Colonic mucosa (tissue), 4 donors: ENCODE measurements around the gene TBL1Y. TPM values are rescaled to one million over a fixed set of nuclear protein-coding genes. Genes with fewer than 3 reads are reported as not detected.
"Not testable (repeated sequence)": the region's sequence is repeated elsewhere in the genome, so short reads cannot be mapped to it uniquely, and the experiment has no call there.

ENCODE experiments used
- DNase-seq: peaks from one replicate; pipeline ENCODE4 v3.0.0-alpha.2; 2020
- H3K27ac ChIP-seq: fragments of 200-600 bp; one replicate; pipeline ENCODE4 v1.8.0; 2021
- H3K27me3 ChIP-seq: fragments of 200-600 bp; one replicate; pipeline ENCODE4 v1.8.0; 2021
- H3K36me3 ChIP-seq: fragments of 200-600 bp; one replicate; pipeline ENCODE4 v1.8.0; 2021
- H3K4me1 ChIP-seq: fragments of 200-600 bp; one replicate; pipeline ENCODE4 v1.8.0; 2021; ENCODE audit warnings: mild to moderate bottlenecking
- H3K4me3 ChIP-seq: fragments of 200-600 bp; one replicate; pipeline ENCODE4 v1.8.0; 2021
- H3K9ac ChIP-seq, 2 donors: one replicate each; pipeline ENCODE4 v1.7.0; 2013; ENCODE audit warnings: control low read depth in 2 of 2, low read depth in 2 of 2, low read length in 2 of 2
- H3K9me3 ChIP-seq: fragments of 200-600 bp; one replicate; pipeline ENCODE4 v1.8.0; 2021
- intact Hi-C: fragments of 100-400 bp; cut with DNase I; formaldehyde crosslinking; loops from one replicate; pipeline ENCODE4 v1.14.1; 2022
- total RNA-seq, 2 donors: library from RNA; stranded (reverse); fragmentation: NEBNext Ultra II Directional in 1 of 2; extraction: Animal tissue kit (Norgen Biotek cat#: 25700) in 1 of 2; gene quantifications; one replicate each; pipeline ENCODE4 v1.2.1, GENCODE V29; 2021
- TF ChIP-seq, protein P1 (sequence below): fragments of 200-600 bp; IDR thresholded peaks from one replicate; pipeline ENCODE4 v1.8.0; 2022; ENCODE audit warnings: antibody characterized with exemption, mild to moderate bottlenecking
- donor health status: healthy.
- donor health status: DM: no; HTN: no; CAD: no.
- donor health status: DM: no; HTN: no; CAD: no.

TBL1Y gene
- total RNA-seq, 2 donors from 2014 or later, result not detected

DNA sequence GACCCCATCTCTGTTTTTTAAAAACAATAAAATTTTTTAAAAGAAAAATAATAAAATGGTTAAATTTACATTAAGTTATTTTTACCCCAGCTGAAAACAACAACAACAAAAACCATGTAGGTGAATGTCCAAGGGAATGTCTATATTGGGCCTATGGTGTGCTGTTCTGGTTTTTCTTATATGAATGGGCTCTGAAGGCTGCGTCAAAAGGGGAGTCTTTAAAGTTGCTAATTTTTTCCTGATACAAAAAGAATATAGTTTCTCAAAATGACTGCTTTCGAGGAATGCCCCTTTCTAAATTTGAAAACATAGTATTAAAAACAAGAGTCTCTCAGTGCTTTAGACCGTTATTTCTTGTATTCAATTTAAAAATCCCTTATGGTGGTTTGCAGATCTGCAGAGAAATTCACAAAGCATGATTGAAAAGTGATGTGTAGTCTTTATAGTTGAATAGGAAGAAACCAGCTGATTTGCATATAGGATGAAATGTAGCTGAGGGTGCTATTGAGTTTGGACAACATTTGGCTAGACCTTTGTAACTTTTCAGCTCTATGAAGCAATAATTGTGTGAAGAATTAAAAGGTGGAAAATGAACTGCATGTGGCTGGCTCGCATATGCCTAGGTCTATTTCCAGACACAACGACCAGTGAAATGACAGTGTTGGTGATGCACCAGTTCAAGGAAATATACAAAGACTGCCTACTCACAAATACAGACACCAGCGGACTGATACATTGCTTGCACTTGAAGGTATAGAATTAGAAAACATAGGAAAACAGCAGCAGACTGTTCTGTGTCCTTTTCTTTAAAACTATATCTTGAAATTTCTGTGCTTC is 107.0 kb downstream of the TBL1Y start:
- Histone ChIP-seq H3K9ac (no peak overlapping the region), H3K9me3 (no peaks in the 10 kb centered on the region), H3K27me3 (no peaks in the 10 kb centered on the region), H3K27ac (no peak overlapping the region), H3K4me1 (no peaks in the 10 kb centered on the region), H3K4me3 (no peak overlapping the region), H3K36me3 (no peaks in the 10 kb centered on the region)
- no peak for DNase-seq
- intact Hi-C loops, result no loop called here
- TF ChIP-seq, protein P1, sequence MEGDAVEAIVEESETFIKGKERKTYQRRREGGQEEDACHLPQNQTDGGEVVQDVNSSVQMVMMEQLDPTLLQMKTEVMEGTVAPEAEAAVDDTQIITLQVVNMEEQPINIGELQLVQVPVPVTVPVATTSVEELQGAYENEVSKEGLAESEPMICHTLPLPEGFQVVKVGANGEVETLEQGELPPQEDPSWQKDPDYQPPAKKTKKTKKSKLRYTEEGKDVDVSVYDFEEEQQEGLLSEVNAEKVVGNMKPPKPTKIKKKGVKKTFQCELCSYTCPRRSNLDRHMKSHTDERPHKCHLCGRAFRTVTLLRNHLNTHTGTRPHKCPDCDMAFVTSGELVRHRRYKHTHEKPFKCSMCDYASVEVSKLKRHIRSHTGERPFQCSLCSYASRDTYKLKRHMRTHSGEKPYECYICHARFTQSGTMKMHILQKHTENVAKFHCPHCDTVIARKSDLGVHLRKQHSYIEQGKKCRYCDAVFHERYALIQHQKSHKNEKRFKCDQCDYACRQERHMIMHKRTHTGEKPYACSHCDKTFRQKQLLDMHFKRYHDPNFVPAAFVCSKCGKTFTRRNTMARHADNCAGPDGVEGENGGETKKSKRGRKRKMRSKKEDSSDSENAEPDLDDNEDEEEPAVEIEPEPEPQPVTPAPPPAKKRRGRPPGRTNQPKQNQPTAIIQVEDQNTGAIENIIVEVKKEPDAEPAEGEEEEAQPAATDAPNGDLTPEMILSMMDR, result no peak

DNA sequence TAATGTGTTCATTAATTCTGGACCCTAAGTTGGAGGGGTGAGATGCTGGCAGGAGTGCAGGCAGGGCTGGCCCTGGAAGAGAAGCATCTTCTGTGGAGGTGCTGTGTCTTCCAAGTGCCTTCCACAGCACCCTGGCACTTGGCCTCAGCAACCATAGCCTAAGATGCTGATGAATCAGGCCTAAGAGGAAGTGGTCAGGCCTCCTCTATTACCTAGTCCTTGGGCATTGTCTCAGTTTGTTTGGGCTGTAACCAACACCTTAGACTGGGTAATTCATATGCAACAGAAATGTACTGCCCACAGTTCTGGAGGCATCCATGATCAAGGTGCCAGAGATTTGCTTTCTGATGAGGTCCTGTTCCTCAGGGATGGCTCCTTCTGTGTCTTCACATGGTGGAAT is 128.5 kb downstream of the TBL1Y start:
- no peaks in the 10 kb centered on the region for H3K4me1 ChIP-seq
- DNase-seq, result no peak
- intact Hi-C loops, result no loop called here

DNA sequence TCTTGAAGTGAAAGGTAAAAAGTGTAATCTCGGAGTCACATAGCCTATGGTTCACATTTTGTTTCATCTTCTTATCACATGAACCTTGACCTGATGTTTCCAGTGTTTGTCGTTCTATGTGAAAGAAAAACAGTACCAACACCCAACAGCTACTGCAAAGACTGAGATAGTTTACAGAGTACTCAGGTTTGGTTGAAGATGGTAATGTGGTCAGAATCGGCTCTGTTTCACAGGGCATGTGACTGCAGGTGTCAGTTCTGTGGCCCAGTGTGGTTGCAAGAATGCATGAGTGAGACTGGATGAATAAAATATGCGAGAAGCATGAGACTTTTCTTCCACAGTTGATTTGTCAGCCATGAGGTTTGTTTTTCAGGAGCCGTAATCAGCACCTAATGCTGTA is 130.2 kb downstream of the TBL1Y start:
- no peaks in the 10 kb centered on the region for H3K4me1 ChIP-seq
- no peaks in the 10 kb centered on the region for H3K9me3 ChIP-seq
- no peaks in the 10 kb centered on the region for H3K27me3 ChIP-seq
- H3K36me3 ChIP-seq, result no peaks in the 10 kb centered on the region
- no peak overlapping the region for H3K9ac ChIP-seq
- no peak overlapping the region for H3K27ac ChIP-seq
- TF ChIP-seq, protein P1, result no peak
- H3K4me3 ChIP-seq, result no peak overlapping the region
- no peak for DNase-seq
- intact Hi-C loops, result no loop called here

More for the DNA sequence above, 128.5 kb downstream of the TBL1Y start:
- Histone ChIP-seq H3K27me3 (no peaks in the 10 kb centered on the region), H3K9ac (no peak overlapping the region), H3K9me3 (no peaks in the 10 kb centered on the region), H3K4me3 (no peak overlapping the region), H3K27ac (no peak overlapping the region), H3K36me3 (no peaks in the 10 kb centered on the region)
- TF ChIP-seq, protein P1, result no peak

DNA sequence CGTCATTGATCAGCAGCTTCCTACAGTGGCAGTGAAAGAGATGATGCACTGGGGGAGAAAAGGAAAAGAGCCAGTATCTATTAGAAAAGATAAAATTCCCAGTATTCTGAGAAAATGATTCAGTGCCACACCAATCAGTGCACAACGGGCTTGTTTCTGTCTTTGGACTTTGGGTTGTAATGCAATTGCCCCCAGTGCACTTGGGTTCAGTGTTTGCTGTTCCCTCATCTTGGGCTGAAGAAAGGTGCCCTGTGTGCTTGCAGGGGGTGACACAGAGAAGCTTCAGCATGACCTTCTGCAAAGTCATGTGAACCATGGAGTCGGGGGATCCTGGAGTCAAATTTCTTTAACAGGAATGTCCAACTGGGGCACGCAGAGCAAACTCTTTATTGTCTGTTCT is 131.5 kb downstream of the TBL1Y start:
- H3K9me3 ChIP-seq, result no peaks in the 10 kb centered on the region
- H3K4me1 ChIP-seq, result no peaks in the 10 kb centered on the region
- intact Hi-C loops, result no loop called here
- TF ChIP-seq, protein P1, result no peak
- no peak for DNase-seq
- H3K27me3 ChIP-seq, result no peaks in the 10 kb centered on the region
- H3K9ac ChIP-seq, result no peak overlapping the region
- H3K27ac ChIP-seq, result no peak overlapping the region
- no peaks in the 10 kb centered on the region for H3K36me3 ChIP-seq
- no peak overlapping the region for H3K4me3 ChIP-seq

DNA sequence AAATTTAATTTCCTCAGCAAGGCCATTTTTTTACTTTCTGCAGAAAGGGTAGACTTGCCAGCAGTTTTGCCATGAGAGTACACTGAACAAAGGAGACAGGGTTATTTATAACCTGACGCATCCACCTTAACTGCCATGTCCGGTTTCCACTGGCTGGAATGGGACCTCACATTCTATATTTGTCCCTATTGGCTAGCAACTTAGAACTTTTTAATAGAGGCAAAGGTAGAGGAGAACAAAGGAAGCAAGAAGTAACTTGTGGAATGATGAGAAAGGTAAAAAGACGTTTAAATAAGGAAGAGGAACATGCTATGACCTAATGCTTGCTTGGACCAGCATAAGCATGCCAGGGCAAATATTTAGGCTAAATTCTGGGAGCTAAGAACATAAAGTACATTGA is 142.0 kb downstream of the TBL1Y start:
- H3K4me3 ChIP-seq, H3K9ac ChIP-seq, H3K4me1 ChIP-seq, H3K36me3 ChIP-seq, H3K27me3 ChIP-seq, DNase-seq, H3K27ac ChIP-seq, intact Hi-C loops, H3K9me3 ChIP-seq: not testable (repeated sequence)

DNA sequence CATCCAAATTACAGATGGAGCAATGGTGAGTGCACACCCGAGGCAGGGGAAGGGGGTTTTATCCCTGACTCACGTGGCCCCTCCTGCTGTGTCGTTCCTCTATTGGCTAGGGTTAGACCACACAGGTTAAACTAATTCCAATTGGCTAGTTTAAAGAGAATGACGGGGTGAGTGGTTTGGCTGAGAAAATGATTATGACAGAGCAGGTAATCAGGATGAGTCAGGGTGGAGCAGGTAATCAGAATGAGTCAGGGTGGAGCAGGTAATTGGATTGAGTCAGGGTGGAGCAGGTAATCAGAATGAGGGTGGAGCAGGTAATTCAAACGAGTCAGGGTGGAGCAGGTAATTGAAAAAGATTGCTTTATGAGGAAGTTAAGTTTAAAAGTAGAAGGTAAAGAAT is 146.4 kb downstream of the TBL1Y start:
- H3K27me3 ChIP-seq, result no peaks in the 10 kb centered on the region
- no peak for DNase-seq
- H3K4me3 ChIP-seq, result no peak overlapping the region
- H3K9me3 ChIP-seq, result no peaks in the 10 kb centered on the region
- no peaks in the 10 kb centered on the region for H3K36me3 ChIP-seq
- intact Hi-C loops, result no loop called here
- H3K4me1 ChIP-seq, result no peaks in the 10 kb centered on the region
- no peak overlapping the region for H3K9ac ChIP-seq
- no peak overlapping the region for H3K27ac ChIP-seq
- TF ChIP-seq, protein P1, result no peak
